ENCODE results near the gene RTCA.
"Not testable (repeated sequence)": the region's sequence is repeated elsewhere in the genome, so short reads cannot be mapped to it uniquely, and the experiment has no call there.

RTCA gene

DNA sequence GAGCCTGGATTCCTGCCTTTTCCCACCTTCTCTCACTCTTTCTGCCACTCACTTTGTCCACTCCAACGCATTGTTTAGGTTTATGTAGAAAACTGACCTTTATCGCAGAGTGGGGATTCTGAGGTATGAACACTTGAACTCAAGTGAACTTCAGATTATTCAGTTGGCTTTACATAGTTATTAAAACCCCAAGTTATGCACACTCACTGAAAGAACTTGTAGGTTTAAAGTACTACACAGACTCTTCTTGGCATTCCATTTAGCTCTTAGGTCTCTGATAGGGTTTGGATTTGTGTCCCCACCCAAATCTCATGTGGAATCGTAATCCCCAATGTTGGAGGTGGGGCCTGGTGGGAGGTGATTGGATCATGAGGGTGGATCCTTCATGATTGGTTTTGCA, 39.9 kb downstream of the RTCA start:
- H3K9me3 ChIP-seq (ENCODE audit: control insufficient read depth, insufficient read depth, low read length) = no peaks in the 10 kb centered on the region
- no peak overlapping the region for H3K9ac ChIP-seq (ENCODE audit: low read depth, low read length)
- no peaks in the 10 kb centered on the region for H3K36me3 ChIP-seq (ENCODE audit: insufficient read depth, low read length)
- H3K4me1 ChIP-seq (ENCODE audit: insufficient read depth, low read length) = 0 out of 2 replicates have a peak, but pooled peaks cover 4% of the 10 kb centered on the region

DNA sequence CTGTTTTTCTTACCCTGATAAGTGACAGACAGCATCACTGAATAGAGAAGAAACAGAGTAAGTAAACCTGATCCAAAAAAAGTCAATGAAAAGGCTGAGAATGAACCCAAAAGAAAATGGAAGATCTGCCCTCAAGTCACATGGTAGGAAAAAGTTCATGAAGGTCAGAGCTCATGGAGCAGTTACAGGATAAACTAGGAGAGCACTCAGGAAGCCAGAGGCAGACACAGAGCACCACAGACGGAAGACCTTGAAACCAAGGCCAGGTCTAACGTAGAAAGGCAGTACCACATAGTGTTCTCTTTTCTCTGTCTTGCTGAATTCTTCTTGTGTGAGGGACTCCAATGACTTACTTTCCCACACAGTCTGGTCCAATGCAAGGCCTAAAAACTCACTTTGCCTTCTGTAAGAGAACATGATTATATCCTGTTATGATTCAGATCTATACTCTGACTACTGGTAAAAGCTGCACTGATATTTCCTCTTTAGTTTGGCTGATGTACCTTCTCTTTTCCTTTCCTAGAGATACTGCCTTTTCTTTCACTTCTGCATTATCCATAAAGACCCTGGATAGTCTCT, 40.8 kb downstream of the RTCA start:
- Histone ChIP-seq H3K9ac (ENCODE audit: low read depth, low read length) (no peak overlapping the region), H3K9me3 (ENCODE audit: control insufficient read depth, insufficient read depth, low read length) (no peaks in the 10 kb centered on the region), H3K36me3 (ENCODE audit: insufficient read depth, low read length) (no peaks in the 10 kb centered on the region), H3K4me1 (ENCODE audit: insufficient read depth, low read length) (0 out of 2 replicates have a peak, but pooled peaks cover 4% of the 10 kb centered on the region)

DNA sequence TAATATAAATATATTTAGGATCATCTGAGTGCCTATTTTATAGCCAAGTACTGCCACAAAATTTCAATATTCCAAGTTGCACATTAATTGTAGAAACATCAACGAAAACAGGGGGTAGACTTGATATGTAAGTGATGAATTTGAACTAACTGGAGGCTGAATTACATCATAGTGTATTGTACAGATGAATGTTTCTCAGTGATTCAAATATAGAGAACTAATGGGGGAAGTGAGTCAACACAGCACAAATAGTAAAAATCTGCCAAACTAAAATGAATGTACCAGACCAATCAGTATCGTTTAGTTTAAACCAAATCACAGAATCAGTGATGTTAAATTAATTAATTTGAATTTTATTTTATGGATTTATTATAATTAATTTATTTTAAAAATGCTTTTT, 42.8 kb downstream of the RTCA start:
- Histone ChIP-seq H3K9ac (ENCODE audit: low read depth, low read length) (no peak overlapping the region), H3K36me3 (ENCODE audit: insufficient read depth, low read length) (no peaks in the 10 kb centered on the region), H3K4me1 (ENCODE audit: insufficient read depth, low read length) (0 out of 2 replicates have a peak, but pooled peaks cover 4% of the 10 kb centered on the region), H3K9me3 (ENCODE audit: control insufficient read depth, insufficient read depth, low read length) (no peaks in the 10 kb centered on the region)

DNA sequence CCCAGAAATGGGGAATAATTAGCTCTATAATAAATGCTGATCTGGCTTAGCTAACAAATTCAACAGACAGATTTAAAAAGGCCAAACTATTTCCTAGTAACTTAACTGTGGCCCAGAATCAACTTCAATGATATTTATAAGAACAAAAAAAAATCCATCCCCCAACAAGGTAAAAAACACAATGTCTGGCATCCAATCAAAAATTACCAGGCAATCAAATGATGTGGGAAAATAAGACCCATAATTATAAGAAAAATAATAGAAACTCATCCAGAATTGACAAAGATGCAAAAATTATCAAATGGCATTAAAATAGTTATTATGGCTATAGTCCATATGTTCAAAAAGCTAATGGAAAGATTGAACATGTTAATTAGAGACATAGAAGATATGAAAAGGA, 43.8 kb downstream of the RTCA start:
- H3K9me3 ChIP-seq (ENCODE audit: control insufficient read depth, insufficient read depth, low read length) = no peaks in the 10 kb centered on the region
- no peak overlapping the region for H3K9ac ChIP-seq (ENCODE audit: low read depth, low read length)
- no peaks in the 10 kb centered on the region for H3K36me3 ChIP-seq (ENCODE audit: insufficient read depth, low read length)
- 0 out of 2 replicates have a peak, but pooled peaks cover under 1% of the 10 kb centered on the region for H3K4me1 ChIP-seq (ENCODE audit: insufficient read depth, low read length)

DNA sequence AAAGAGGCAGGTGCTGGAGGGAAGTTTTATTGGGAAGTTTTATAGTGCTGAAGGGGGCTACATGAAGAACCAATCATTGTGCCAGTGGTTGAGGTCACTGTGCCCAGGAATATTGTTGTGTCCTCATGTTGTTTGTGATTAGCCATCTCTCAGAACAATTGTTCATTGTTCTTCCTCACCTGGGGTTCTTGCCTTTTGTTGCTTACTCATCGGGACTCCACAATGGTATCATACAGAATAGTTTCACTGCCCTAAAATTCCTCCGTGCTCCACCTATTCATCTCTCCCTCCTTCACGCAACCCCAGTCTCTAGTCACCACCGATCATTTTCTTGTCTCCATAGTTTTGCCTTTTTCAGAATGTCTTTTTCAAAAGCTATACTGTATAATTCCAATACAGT, 47.4 kb downstream of the RTCA start:
- Histone ChIP-seq H3K36me3 (ENCODE audit: insufficient read depth, low read length) (no peaks in the 10 kb centered on the region), H3K9ac (ENCODE audit: low read depth, low read length) (no peak overlapping the region), H3K9me3 (ENCODE audit: control insufficient read depth, insufficient read depth, low read length) (peaks cover 16% of the 10 kb centered on the region), H3K4me1 (ENCODE audit: insufficient read depth, low read length) (no peaks in the 10 kb centered on the region)

DNA sequence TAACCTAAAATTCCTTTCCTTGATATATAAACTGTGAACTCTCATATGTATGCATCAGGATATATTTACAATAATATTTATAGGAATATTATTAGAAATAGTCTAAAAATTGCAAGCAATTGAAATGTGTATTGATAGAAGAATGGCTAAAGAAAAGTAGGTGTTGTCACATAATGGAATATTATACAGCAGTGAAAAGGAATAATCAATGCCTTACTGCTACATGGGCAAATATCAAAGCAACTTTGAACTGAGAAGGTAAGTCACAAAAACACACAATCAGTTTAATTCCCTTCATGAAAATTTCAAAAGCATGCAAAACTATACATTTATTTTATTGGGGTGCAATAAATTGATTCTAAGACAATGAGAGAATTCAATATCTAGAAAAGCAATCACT, 50.6 kb downstream of the RTCA start:
- no peaks in the 10 kb centered on the region for H3K36me3 ChIP-seq (ENCODE audit: insufficient read depth, low read length)
- no peaks in the 10 kb centered on the region for H3K4me1 ChIP-seq (ENCODE audit: insufficient read depth, low read length)
- H3K9me3 ChIP-seq (ENCODE audit: control insufficient read depth, insufficient read depth, low read length) = peaks cover 22% of the 10 kb centered on the region
- no peak overlapping the region for H3K9ac ChIP-seq (ENCODE audit: low read depth, low read length)

DNA sequence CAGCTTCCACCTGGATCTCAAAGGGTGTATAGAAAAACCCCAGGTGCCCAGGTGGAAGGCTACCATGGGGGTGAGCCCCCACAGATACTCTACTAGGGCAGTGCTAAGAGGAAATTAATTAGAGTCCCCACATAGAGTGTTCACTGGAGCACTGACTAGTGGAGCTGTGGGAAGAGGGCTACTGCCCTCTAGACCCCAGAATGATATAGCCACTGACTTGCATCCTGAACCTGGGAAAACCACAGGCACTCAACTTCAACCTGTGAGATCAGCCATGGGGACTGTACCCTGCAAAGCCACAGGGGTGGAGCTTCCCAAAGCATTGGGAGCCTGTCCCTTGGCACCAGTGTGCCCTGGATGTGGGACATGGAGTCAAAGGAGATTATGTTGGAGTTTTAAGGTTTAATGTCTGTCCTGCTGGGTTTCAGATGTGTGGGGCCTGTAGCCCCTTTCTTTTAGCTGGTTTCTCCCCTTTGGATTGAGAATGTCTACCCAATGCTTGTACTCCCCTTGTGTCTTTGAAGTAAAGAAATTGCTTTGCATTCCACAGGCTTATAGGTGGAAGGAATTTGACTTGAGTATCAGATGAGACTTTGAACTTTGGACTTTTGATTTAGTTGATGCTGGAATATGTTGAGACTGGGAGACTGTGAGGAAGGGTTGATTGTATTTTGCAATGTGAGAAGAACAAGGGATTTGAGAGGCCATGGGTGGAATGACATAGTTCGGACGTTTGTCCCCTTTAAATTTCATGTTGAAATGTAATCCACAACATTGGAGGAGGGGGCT, 54.5 kb downstream of the RTCA start:
- H3K36me3 ChIP-seq (ENCODE audit: insufficient read depth, low read length) = no peaks in the 10 kb centered on the region

DNA sequence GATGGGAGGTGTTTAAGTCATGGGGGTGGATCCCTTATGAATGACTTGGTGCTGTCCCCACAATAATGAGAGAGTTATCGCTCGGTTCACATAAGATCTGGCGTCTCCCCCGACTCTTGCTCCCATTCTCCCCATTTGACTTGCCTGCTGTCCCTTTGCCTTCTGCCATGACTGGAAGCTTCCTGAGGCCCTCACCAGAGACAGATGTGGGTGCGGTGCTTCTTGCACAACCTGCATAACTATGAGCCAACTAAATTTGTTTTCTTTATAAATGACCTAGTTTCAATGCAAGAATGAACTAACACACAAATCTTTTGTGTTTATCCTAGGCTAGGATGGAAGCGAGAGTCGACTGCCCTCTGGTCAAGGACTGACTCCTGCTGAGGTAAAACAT, 55.1 kb downstream of the RTCA start:
- no peaks in the 10 kb centered on the region for H3K36me3 ChIP-seq (ENCODE audit: insufficient read depth, low read length)
- H3K9ac ChIP-seq (ENCODE audit: low read depth, low read length) = no peak overlapping the region
- peaks cover 19% of the 10 kb centered on the region for H3K9me3 ChIP-seq (ENCODE audit: control insufficient read depth, insufficient read depth, low read length)
- H3K4me1 ChIP-seq (ENCODE audit: insufficient read depth, low read length) = peaks cover 6% of the 10 kb centered on the region; the same call in 1 of the 2 replicates

More for the DNA sequence above, 54.5 kb downstream of the RTCA start:
- peaks cover 22% of the 10 kb centered on the region for H3K9me3 ChIP-seq (ENCODE audit: control insufficient read depth, insufficient read depth, low read length)
- peaks cover 2% of the 10 kb centered on the region; the same call in 1 of the 2 replicates for H3K4me1 ChIP-seq (ENCODE audit: insufficient read depth, low read length)
- no peak overlapping the region for H3K9ac ChIP-seq (ENCODE audit: low read depth, low read length)

DNA sequence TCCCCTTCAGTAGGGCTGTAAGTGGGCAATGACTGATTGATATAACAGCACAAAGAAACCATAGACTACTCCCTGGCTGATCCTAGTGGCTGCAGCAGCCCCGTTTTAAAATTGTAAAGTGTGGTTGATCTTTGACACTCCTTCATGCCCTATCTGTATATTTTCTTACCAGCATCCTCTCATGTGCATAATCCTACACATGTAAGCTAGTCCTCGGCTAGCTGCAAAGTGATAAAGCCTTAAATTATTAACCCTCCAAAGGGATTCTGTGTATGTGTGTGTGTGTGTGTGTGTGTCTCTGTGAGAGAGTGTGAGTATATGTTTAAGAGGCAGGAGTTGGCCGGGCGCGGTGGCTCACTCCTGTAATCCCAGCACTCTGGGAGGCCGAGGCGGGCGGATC, 55.5 kb downstream of the RTCA start:
- Histone ChIP-seq H3K36me3 (ENCODE audit: insufficient read depth, low read length) (no peaks in the 10 kb centered on the region), H3K4me1 (ENCODE audit: insufficient read depth, low read length) (peaks cover 6% of the 10 kb centered on the region; the same call in 1 of the 2 replicates), H3K9me3 (ENCODE audit: control insufficient read depth, insufficient read depth, low read length) (peaks cover 15% of the 10 kb centered on the region), H3K9ac (ENCODE audit: low read depth, low read length) (no peak overlapping the region)

DNA sequence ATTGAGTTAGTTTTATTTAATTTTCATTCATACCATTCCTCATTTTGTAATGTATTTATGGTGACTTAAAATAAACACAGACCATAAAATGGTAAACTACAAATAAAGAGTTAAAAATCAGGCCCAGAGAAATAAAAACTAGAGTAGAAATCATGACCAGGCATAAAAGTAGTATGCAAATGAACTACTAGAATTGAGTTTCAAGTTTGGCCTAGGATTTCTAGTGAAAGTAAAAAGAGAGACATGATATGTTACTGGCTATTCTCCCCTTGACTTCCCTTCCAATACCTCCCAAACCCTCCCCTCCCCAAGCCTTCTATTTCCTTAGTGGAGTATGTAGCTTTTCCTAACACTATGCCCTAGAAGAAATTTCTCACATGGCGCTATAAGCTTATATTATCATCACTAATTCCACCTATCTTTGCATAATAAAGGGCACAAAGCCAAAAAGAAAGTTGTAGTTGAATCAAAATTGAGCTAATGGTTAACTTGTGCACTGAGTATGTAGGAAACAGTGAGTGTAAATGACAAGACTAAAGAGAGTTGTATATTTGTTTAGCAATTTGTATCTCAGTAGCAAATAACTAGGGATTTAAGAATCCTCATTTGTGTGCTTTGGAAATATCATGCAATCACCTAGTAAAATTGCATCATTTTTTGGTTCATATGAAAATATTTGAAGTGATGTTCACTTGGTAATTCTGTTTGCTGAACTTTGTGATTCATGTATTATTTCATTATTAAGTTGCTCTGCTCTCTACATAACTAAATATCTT, 56.6 kb downstream of the RTCA start:
- H3K36me3 ChIP-seq (ENCODE audit: insufficient read depth, low read length) = no peaks in the 10 kb centered on the region
- peaks cover 6% of the 10 kb centered on the region; the same call in 1 of the 2 replicates for H3K4me1 ChIP-seq (ENCODE audit: insufficient read depth, low read length)
- H3K9ac ChIP-seq (ENCODE audit: low read depth, low read length) = no peak overlapping the region
- peaks cover 9% of the 10 kb centered on the region for H3K9me3 ChIP-seq (ENCODE audit: control insufficient read depth, insufficient read depth, low read length)

DNA sequence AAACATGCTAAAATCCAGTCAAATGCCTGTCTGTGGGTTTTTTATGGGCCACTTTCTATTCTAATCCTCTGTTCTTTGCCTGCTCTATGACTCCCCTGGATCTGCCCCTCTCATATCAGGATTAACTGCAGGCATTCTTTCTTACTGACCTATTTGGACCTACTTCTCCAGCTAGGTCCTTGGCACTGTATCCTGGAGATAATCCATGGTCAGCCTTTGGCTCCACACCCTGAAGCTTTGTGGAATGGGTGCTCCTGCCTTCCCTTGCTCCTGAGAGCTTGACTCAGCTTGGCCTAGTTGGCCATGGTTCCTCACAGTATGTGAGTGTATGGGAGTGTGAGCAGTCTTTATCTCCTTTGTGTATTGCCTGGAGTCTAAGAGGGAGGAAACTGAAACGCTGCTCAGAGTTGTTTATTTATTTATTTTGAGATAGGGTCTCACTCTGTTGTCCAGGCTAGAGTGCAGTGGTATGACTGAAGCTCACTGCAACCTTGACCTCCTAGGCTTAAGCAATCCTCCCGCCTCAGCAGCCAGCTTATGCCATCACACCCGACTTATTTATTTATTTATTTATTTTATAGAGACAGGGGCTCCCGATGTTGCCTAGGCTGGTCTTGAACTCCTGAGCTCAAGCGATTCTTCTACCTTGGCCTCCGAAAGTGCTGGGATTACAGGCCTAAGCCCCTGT, 57.5 kb downstream of the RTCA start:
- Histone ChIP-seq H3K4me1 (ENCODE audit: insufficient read depth, low read length) (peaks cover 6% of the 10 kb centered on the region; the same call in 1 of the 2 replicates), H3K36me3 (ENCODE audit: insufficient read depth, low read length) (no peaks in the 10 kb centered on the region), H3K9ac (ENCODE audit: low read depth, low read length) (no peak overlapping the region), H3K9me3 (ENCODE audit: control insufficient read depth, insufficient read depth, low read length) (peaks cover 7% of the 10 kb centered on the region; the same call in 1 of the 2 replicates)

DNA sequence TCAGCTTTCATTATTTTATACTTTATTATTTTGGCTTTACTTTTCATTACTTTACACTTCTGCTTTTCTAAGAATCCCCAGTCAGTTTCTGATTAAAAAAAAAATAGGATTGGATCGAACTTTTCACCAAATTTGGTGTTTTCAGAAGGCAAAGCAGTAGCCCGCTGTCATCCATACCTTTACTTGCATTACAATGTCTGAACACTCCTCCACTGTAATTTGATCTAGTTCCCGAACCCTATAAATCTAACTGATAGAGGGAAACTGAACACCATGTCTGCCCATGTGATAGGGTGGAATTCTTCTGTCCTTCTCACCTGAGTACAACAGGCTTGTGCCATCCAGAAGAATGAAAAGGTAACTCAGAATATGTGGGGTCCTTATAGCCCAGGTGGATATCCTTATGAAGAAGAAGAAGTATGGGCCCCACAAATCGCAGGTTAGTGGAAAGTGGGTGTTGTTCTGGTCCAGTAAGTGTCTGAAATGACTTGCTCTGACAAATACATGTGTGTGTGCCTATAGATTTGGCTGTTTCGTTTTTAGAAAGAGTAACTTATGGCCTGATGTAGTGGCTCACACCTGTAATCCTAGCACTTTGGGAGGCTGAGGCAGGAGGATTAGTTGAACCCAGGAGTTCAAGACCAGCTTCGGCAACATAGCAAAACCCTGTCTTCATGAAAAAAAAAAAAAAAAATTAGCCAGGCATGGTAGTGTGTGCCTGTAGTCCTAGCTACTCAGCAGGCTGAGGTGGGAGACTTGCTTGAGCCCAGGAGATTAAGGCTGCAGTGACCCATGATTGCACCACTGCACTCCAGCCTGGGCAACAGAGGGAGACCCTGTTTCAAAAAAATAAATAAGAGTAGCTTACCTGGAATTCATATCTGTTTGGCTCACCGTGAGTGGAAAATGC, 59.7 kb downstream of the RTCA start:
- H3K4me1 ChIP-seq (ENCODE audit: insufficient read depth, low read length) = peaks cover 6% of the 10 kb centered on the region; the same call in 1 of the 2 replicates
- 0 out of 2 replicates have a peak, but pooled peaks cover 1% of the 10 kb centered on the region for H3K9me3 ChIP-seq (ENCODE audit: control insufficient read depth, insufficient read depth, low read length)
- H3K36me3 ChIP-seq (ENCODE audit: insufficient read depth, low read length) = no peaks in the 10 kb centered on the region
- H3K9ac ChIP-seq (ENCODE audit: low read depth, low read length) = no peak overlapping the region

DNA sequence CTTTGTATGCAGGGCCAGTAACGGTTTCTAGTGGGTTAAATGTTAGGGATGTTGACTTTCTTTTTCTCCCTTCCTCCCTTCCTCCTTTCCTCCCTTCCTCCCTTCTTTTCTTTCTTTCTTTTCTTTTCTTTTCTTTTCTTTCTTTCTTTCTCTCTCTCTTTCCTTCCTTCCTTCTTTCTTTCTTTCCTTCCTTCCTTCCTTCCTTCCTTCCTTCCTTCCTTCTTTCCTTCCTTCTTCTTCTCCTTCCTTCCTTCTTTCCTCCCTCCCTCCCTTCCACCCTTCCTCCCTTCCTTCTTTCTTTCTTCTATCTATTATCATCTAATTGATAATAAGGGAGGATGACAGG, 60.3 kb downstream of the RTCA start:
- H3K4me1 ChIP-seq (ENCODE audit: insufficient read depth, low read length); H3K36me3 ChIP-seq (ENCODE audit: insufficient read depth, low read length); H3K9ac ChIP-seq (ENCODE audit: low read depth, low read length); H3K9me3 ChIP-seq (ENCODE audit: control insufficient read depth, insufficient read depth, low read length): not testable (repeated sequence)

Data from ES-I3 (cell line).